ENCODE measurements around the gene MARK4. TPM values are rescaled to one million over a fixed set of nuclear protein-coding genes. Genes with fewer than 3 reads are reported as not detected.
"Not testable (repeated sequence)": the region's sequence is repeated elsewhere in the genome, so short reads cannot be mapped to it uniquely, and the experiment has no call there.

Gene MARK4
- total RNA-seq, 1 donor from 2014 or later = 26.2 TPM

GRCh38 chr19:45299719-45300118 lies 48.6 kb downstream of the MARK4 start:
- intact Hi-C loops (cut with micrococcal nuclease) = no loop called here
- ATAC-seq (no peak), DNase-seq (no peak)

GRCh38 chr19:45302416-45302815 lies 51.3 kb downstream of the MARK4 start:
- no peak for DNase-seq
- intact Hi-C loops (cut with micrococcal nuclease) = no loop called here
- ATAC-seq = no peak

GRCh38 chr19:45303269-45304060 lies 52.4 kb downstream of the MARK4 start:
- ATAC-seq = no peak

GRCh38 chr19:45304141-45304926 lies 53.3 kb downstream of the MARK4 start:
- ATAC-seq = peak; percentile 10

More at GRCh38 chr19:45303269-45304060, 52.4 kb downstream of the MARK4 start:
- DNase-seq = no peak
- intact Hi-C loops (cut with micrococcal nuclease) = no loop called here

GRCh38 chr19:45305007-45305406 lies 53.9 kb downstream of the MARK4 start:
- peak; percentile 11 for ATAC-seq
- intact Hi-C loops (cut with micrococcal nuclease) = no loop called here
- no peak for DNase-seq

More at GRCh38 chr19:45304141-45304926, 53.3 kb downstream of the MARK4 start:
- intact Hi-C loops (cut with micrococcal nuclease) = no loop called here
- no peak for DNase-seq

GRCh38 chr19:45305421-45305820 lies 54.4 kb downstream of the MARK4 start:
- intact Hi-C loops (cut with micrococcal nuclease) = no loop called here
- ATAC-seq (peak; percentile 5), DNase-seq (no peak)

GRCh38 chr19:45306040-45306439 lies 55.0 kb downstream of the MARK4 start:
- ATAC-seq (no peak), DNase-seq (no peak)
- intact Hi-C loops (cut with micrococcal nuclease) = no loop called here

- intact Hi-C loops (cut with micrococcal nuclease) = no loop called here
- DNase-seq = no peak
- peak; percentile 3 for ATAC-seq
Observed at GRCh38 chr19:45306518-45307027, 55.5 kb downstream of the MARK4 start.

GRCh38 chr19:45307361-45307760 lies 56.3 kb downstream of the MARK4 start:
- ATAC-seq = no peak
- no peak for DNase-seq
- intact Hi-C loops (cut with micrococcal nuclease) = no loop called here

GRCh38 chr19:45309322-45309721 lies 58.3 kb downstream of the MARK4 start:
- intact Hi-C loops (cut with micrococcal nuclease); ATAC-seq; DNase-seq: not testable (repeated sequence)

- ATAC-seq (peak; percentile 16), DNase-seq (peak; percentile 60)
- intact Hi-C loops (cut with micrococcal nuclease) = no loop called here
Observed at GRCh38 chr19:45311621-45312020, 60.5 kb downstream of the MARK4 start.

GRCh38 chr19:45312285-45312684 lies 61.2 kb downstream of the MARK4 start:
- ATAC-seq; intact Hi-C loops (cut with micrococcal nuclease); DNase-seq: not testable (repeated sequence)

- DNase-seq (no peak), ATAC-seq (no peak)
- intact Hi-C loops (cut with micrococcal nuclease) = no loop called here
Observed at GRCh38 chr19:45314708-45315245, 63.7 kb downstream of the MARK4 start.

GRCh38 chr19:45315304-45315703 lies 64.2 kb downstream of the MARK4 start:
- DNase-seq = no peak
- ATAC-seq = peak; percentile 4
- intact Hi-C loops (cut with micrococcal nuclease) = no loop called here

GRCh38 chr19:45320997-45321775 lies 70.1 kb downstream of the MARK4 start:
- no peak for ATAC-seq
- DNase-seq = no peak
- intact Hi-C loops (cut with micrococcal nuclease) = no loop called here

GRCh38 chr19:45321848-45322247 lies 70.8 kb downstream of the MARK4 start:
- ATAC-seq (peak; percentile 55), DNase-seq (peak; percentile 80)
- intact Hi-C loops (cut with micrococcal nuclease) = no loop called here

GRCh38 chr19:45322311-45322710 lies 71.2 kb downstream of the MARK4 start:
- intact Hi-C loops (cut with micrococcal nuclease) = no loop called here
- peak; percentile 42 for DNase-seq
- peak; percentile 0 for ATAC-seq

- DNase-seq (peak; percentile 93), ATAC-seq (peak; percentile 83)
- intact Hi-C loops (cut with micrococcal nuclease) = no loop called here
Observed at GRCh38 chr19:45322744-45323281, 71.7 kb downstream of the MARK4 start, which contains the start of gene CKM. CKM (minus strand) TSS chr19:45322875; CDS start chr19:45319713, 3,162 bp downstream.

- intact Hi-C loops (cut with micrococcal nuclease) = no loop called here
- ATAC-seq (peak; percentile 74), DNase-seq (peak; percentile 89)
Observed at GRCh38 chr19:45323671-45324081, 72.6 kb downstream of the MARK4 start.

Data from left ventricle myocardium superior (tissue), 1 donor.